Measurements from ENCODE around the gene NRIP1. TPM values are rescaled to one million over a fixed set of nuclear protein-coding genes. Genes with fewer than 3 reads are reported as not detected.

The NRIP1 gene
- total RNA-seq, 1 experiment from 2014 or later, result 29.6 TPM

DNA sequence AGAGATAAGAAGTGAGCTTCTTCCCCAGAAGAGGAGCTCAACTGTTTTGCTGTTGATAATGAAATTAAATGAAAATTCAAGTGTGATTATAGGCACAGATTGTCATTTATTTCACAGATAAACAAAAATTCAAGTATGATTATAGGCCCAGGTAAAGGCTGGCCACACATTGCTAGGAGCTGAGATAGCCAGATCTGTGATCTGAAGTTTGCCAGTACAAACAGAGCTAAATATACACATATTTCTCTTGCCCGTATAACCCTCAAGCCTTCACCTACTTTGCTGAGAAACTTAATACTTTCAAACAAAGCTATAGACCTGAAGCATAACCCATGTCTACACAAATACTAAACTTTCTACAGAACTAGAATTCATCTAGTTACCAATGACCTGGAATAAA lies 31.3 kb upstream of the NRIP1 start (continued):
- TF ChIP-seq EGR1 (IDR thresholded peaks at IDR 0.05; ENCODE audit: low read depth) (no peak), FOSL1 (IDR thresholded peaks at IDR 0.05; ENCODE audit: low read depth) (no peak), ZNF274 (IDR thresholded peaks at IDR 0.05; ENCODE audit: low read depth, low read length) (no peak), YY1 (IDR thresholded peaks at IDR 0.05; ENCODE audit: extremely low read depth, insufficient replicate concordance, low read depth, low read length) (no peak), POLR2A (IDR thresholded peaks at IDR 0.05; ENCODE audit: borderline replicate concordance, extremely low read depth, insufficient read depth, insufficient read length) (no peak), CEBPB (IDR thresholded peaks at IDR 0.05; ENCODE audit: low read depth) (no peak), ELF1 (IDR thresholded peaks at IDR 0.05; ENCODE audit: borderline replicate concordance, low read depth) (no peak), SP1 (IDR thresholded peaks at IDR 0.05; ENCODE audit: low read depth) (no peak)
- TF ChIP-seq, protein P1, sequence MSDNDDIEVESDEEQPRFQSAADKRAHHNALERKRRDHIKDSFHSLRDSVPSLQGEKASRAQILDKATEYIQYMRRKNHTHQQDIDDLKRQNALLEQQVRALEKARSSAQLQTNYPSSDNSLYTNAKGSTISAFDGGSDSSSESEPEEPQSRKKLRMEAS (IDR thresholded peaks at IDR 0.05), result no peak

DNA sequence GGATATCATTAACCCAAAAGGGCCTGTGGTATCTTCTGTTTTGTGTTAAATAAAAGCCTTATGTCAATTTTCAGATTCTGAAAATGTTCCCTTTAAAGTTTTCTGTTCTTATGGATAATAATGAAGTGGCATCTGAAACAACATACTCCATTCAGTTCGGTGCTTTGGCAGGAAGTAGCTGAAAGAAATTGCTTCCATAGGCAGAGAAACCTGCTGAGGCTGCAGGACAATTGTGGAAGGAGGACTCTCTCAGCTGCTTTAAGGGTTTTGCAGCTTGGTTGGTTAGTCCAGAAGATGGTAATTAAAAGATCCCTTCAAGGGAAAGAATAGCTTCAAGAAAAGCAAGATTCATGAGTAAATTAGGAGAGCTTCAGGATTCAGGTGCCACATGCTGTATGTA lies 30.5 kb upstream of the NRIP1 start:
- intact Hi-C loops (cut with micrococcal nuclease), result no loop called here
- CTCF ChIA-PET, result no interaction called here
- Histone ChIP-seq H3K79me2 (ENCODE audit: insufficient read depth, low read length) (no peaks in the 10 kb centered on the region), H3K4me2 (ENCODE audit: low read length) (no peak overlapping the region), H3K27me3 (ENCODE audit: insufficient read depth, low read length) (no peaks in the 10 kb centered on the region), H3K36me3 (ENCODE audit: control insufficient read depth in 1 of 2, insufficient read depth in 2 of 2, low read length in 2 of 2) (no peaks in the 10 kb centered on the region), H3K4me1 (ENCODE audit: control insufficient read depth in 1 of 2, insufficient read depth in 2 of 2, low read length in 2 of 2) (no peaks in the 10 kb centered on the region), H3K27ac (ENCODE audit: low read depth, low read length) (no peak overlapping the region), H3K4me3 (replicated peaks in 1 of 2; ENCODE audit: low read depth in 1 of 2, low read length in 2 of 2) (no peak overlapping the region), H4K20me1 (ENCODE audit: insufficient read depth) (no peaks in the 10 kb centered on the region), H3K9me3 (ENCODE audit: control insufficient read depth in 1 of 2, insufficient read depth in 1 of 2, low read depth in 1 of 2, low read length in 2 of 2) (0 out of 4 replicates have a peak, but pooled peaks cover 0 to 3% of the 10 kb centered on the region in 2 experiments), H2AFZ (ENCODE audit: low read depth, low read length, poor library complexity, severe bottlenecking) (no peak overlapping the region), H3K9me2 (ENCODE audit: insufficient read depth) (no peaks in the 10 kb centered on the region), H3K9ac (ENCODE audit: low read length) (no peak overlapping the region)
- ATAC-seq (no peak), DNase-seq (ENCODE audit: low read depth, low spot score) (no peak)
- BruUV-seq (replicated peaks), result no TSS peak
- POLR2A ChIA-PET, result no interaction called here
- RAD21 ChIA-PET (ENCODE audit: low non-redundant PET in 1 of 2, low total read pairs in 2 of 2, uncharacterized antibody in 2 of 2, unreplicated experiment in 2 of 2), result no interaction called here
- TF ChIP-seq YY1 (IDR thresholded peaks at IDR 0.05; ENCODE audit: extremely low read depth, insufficient replicate concordance, low read depth, low read length) (no peak), SIN3A (IDR thresholded peaks at IDR 0.05; ENCODE audit: low read depth) (no peak), SP1 (IDR thresholded peaks at IDR 0.05; ENCODE audit: low read depth) (no peak), POLR2A (IDR thresholded peaks at IDR 0.05; ENCODE audit: borderline replicate concordance, extremely low read depth, insufficient read depth, insufficient read length) (no peak), SRF (IDR thresholded peaks at IDR 0.05; ENCODE audit: low read depth) (no peak), REST (IDR thresholded peaks at IDR 0.05; ENCODE audit: low read depth) (no peak), FOSL1 (IDR thresholded peaks at IDR 0.05; ENCODE audit: low read depth) (no peak), CEBPB (IDR thresholded peaks at IDR 0.05; ENCODE audit: low read depth) (no peak), ATF3 (IDR thresholded peaks at IDR 0.05) (no peak), ZBTB33 (IDR thresholded peaks at IDR 0.05; ENCODE audit: extremely low read depth, insufficient replicate concordance, low read length) (no peak), POLR2AphosphoS5 (IDR thresholded peaks at IDR 0.05; ENCODE audit: low read depth, low read length) (no peak), ZNF274 (IDR thresholded peaks at IDR 0.05; ENCODE audit: low read depth, low read length) (no peak), JUND (IDR thresholded peaks at IDR 0.05) (no peak)
- TF ChIP-seq, protein P2, sequence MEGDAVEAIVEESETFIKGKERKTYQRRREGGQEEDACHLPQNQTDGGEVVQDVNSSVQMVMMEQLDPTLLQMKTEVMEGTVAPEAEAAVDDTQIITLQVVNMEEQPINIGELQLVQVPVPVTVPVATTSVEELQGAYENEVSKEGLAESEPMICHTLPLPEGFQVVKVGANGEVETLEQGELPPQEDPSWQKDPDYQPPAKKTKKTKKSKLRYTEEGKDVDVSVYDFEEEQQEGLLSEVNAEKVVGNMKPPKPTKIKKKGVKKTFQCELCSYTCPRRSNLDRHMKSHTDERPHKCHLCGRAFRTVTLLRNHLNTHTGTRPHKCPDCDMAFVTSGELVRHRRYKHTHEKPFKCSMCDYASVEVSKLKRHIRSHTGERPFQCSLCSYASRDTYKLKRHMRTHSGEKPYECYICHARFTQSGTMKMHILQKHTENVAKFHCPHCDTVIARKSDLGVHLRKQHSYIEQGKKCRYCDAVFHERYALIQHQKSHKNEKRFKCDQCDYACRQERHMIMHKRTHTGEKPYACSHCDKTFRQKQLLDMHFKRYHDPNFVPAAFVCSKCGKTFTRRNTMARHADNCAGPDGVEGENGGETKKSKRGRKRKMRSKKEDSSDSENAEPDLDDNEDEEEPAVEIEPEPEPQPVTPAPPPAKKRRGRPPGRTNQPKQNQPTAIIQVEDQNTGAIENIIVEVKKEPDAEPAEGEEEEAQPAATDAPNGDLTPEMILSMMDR (IDR thresholded peaks at IDR 0.05 in 2 of 3, conservative IDR thresholded peaks at IDR 0.05 in 1 of 3; ENCODE audit: borderline replicate concordance in 1 of 3, insufficient read depth in 1 of 3, low read depth in 2 of 3, low read length in 2 of 3), result no peak
- TF ChIP-seq, protein P1 (IDR thresholded peaks at IDR 0.05), result no peak

Measured in HCT116 (cell line).